Measurements from ENCODE around the gene PALM3. TPM values are rescaled to one million over a fixed set of nuclear protein-coding genes. Genes with fewer than 3 reads are reported as not detected.

The PALM3 gene
- total and polyA plus RNA-seq, 10 of the 15 experiments (the other 5 are each of a cell fraction or from before 2014, with no cell fraction given) = 0.07 TPM; not detected in 9

- no TSS peak for BruUV-seq (replicated peaks)
- SMC1A ChIA-PET (ENCODE audit: uncharacterized antibody, unreplicated experiment) = interaction anchor here (0.9 to 2.3 kb wide), 3 partner anchors 17 to 25 kb away, joined by 3 to 8 read pairs (median 5); no protein-coding TSS in a partner anchor
- FAIRE-seq = peak; percentile 54
Measured at GRCh38 chr19:14023404-14024235, 38.3 kb downstream of the PALM3 start.

More at GRCh38 chr19:14023404-14024235, 38.3 kb downstream of the PALM3 start:
- Histone ChIP-seq H2AFZ (ENCODE audit: control insufficient read depth, low read depth, low read length) (peak overlapping the region; percentile 13), H3K4me3 (no peak overlapping the region), H4K20me1 (ENCODE audit: control insufficient read depth, insufficient read depth) (no peaks in the 10 kb centered on the region), H3K4me1 (ENCODE audit: control insufficient read depth, insufficient read depth, low read length) (peaks cover 11% of the 10 kb centered on the region), H3K4me2 (ENCODE audit: control insufficient read depth, insufficient read depth) (no peak overlapping the region), H3K79me2 (ENCODE audit: control insufficient read depth, insufficient read depth, low read length) (no peaks in the 10 kb centered on the region), H3K36me3 (ENCODE audit: control insufficient read depth in 2 of 2, insufficient read depth in 2 of 2, low read length in 1 of 2) (no peaks in the 10 kb centered on the region), H3K27me3 (replicated peaks in 1 of 2; ENCODE audit: control insufficient read depth in 2 of 2, insufficient read depth in 2 of 2, low read length in 1 of 2) (no peaks in the 10 kb centered on the region), H3K9ac (ENCODE audit: control insufficient read depth, insufficient read depth, low read length) (no peak overlapping the region; the same call in 1 of the 2 replicates), H3K27ac (ENCODE audit: control insufficient read depth, insufficient read depth) (no peak overlapping the region), H3K9me3 (replicated peaks; ENCODE audit: control insufficient read depth, insufficient read depth, low read length) (no peaks in the 10 kb centered on the region)
- no peak for DNase-seq (ENCODE audit: low read depth, low spot score)
- peak; percentile 80 for ATAC-seq
- WGBS (ENCODE audit: insufficient coverage, insufficient replicate concordance, low lambda C conversion rate, missing lambda C conversion rate) = 63% methylated on average over 9 of the region's 9 CpGs
- ChIA-PET CTCF (interaction anchor here (0.7 to 2.2 kb wide), 3 partner anchors 8 to 69 kb away, joined by 3 to 14 read pairs (median 7); partner anchors contain the start of genes IL27RA and RFX1), POLR2A (interaction anchor here (0.7 to 0.8 kb wide), 2 partner anchors 16 to 91 kb away, joined by 3 to 4 read pairs; no protein-coding TSS in a partner anchor), RAD21 (ENCODE audit: unreplicated experiment) (no interaction called here)
- intact Hi-C loops (cut with micrococcal nuclease; ENCODE audit: unreplicated experiment) = no loop called here
- TF ChIP-seq CREM (IDR thresholded peaks at IDR 0.05; ENCODE audit: low read depth) = no peak
- no peak for TF ChIP-seq KDM1A (IDR thresholded peaks at IDR 0.05; ENCODE audit: borderline replicate concordance)
- TF ChIP-seq CTCF (IDR thresholded peaks at IDR 0.05 in 2 of 3, conservative IDR thresholded peaks at IDR 0.05 in 1 of 3; ENCODE audit: control insufficient read depth in 2 of 3, extremely low read depth in 1 of 3, insufficient read depth in 1 of 3, low read depth in 3 of 3, low read length in 3 of 3) = peak; percentile 27 to 53 (median 51)
- peak; percentile 40 to 43; a peak in 2 of 4 replicates for TF ChIP-seq IKZF2 (IDR thresholded peaks at IDR 0.05)
- TF ChIP-seq RAD21 (IDR thresholded peaks at IDR 0.05; ENCODE audit: insufficient read depth, low read depth, low read length) = peak; percentile 35; the same call in 1 of the 2 replicates
- TF ChIP-seq ZBTB33 (IDR thresholded peaks at IDR 0.05) = no peak
- TF ChIP-seq BRCA1 (IDR thresholded peaks at IDR 0.05; ENCODE audit: low read depth, low read length) = no peak
- no peak for TF ChIP-seq PKNOX1 (IDR thresholded peaks at IDR 0.05)
- peak; percentile 33; the same call in 1 of the 2 replicates for TF ChIP-seq IKZF1 (conservative IDR thresholded peaks at IDR 0.05)
- no peak for TF ChIP-seq MEF2B (IDR thresholded peaks at IDR 0.05; ENCODE audit: partially characterized antibody, poor library complexity, severe bottlenecking)
- no peak for TF ChIP-seq RUNX3 (IDR thresholded peaks at IDR 0.05; ENCODE audit: low read length)
- no peak for TF ChIP-seq E2F4 (IDR thresholded peaks at IDR 0.05; ENCODE audit: low read depth, low read length)
- in situ Hi-C loops (cut with MboI) = no loop called here

Data from GM12878 (cell line).